Measurements from ENCODE around the gene HIPK4. TPM values are rescaled to one million over a fixed set of nuclear protein-coding genes. Genes with fewer than 3 reads are reported as not detected.

Gene HIPK4
- total RNA-seq, 1 donor from 2014 or later, result not detected

DNA sequence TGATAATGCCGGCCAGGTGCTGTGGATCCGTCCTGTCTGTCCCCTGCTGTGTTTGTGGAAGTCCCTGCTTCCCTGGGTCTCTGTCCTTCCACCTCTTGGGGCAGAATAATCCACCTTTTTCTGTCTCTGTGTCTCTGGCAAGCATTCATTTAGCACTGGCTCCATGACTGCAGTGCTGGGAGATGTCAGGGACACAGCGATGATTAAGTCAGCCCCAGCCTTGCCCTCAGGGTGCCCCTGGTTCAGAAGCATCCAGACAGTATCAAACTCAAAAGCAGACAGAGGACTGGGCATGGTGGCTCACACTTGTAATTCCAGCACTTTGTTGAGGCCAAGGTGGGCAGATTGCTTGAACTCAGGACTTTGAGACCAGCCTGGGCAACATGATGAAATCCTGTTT, 1.5 kb downstream of the HIPK4 start:
- H3K4me3 ChIP-seq (ENCODE audit: low read depth, low read length), result no peak overlapping the region
- DNase-seq (ENCODE audit: low read depth), result no peak
- TF ChIP-seq, protein P1, sequence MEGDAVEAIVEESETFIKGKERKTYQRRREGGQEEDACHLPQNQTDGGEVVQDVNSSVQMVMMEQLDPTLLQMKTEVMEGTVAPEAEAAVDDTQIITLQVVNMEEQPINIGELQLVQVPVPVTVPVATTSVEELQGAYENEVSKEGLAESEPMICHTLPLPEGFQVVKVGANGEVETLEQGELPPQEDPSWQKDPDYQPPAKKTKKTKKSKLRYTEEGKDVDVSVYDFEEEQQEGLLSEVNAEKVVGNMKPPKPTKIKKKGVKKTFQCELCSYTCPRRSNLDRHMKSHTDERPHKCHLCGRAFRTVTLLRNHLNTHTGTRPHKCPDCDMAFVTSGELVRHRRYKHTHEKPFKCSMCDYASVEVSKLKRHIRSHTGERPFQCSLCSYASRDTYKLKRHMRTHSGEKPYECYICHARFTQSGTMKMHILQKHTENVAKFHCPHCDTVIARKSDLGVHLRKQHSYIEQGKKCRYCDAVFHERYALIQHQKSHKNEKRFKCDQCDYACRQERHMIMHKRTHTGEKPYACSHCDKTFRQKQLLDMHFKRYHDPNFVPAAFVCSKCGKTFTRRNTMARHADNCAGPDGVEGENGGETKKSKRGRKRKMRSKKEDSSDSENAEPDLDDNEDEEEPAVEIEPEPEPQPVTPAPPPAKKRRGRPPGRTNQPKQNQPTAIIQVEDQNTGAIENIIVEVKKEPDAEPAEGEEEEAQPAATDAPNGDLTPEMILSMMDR (conservative IDR thresholded peaks at IDR 0.05; ENCODE audit: low read depth, low read length), result no peak

- TF ChIP-seq, protein P1 (conservative IDR thresholded peaks at IDR 0.05; ENCODE audit: low read depth, low read length), result no peak
- no peak overlapping the region for H3K4me3 ChIP-seq (ENCODE audit: low read depth, low read length)
- DNase-seq (ENCODE audit: low read depth), result no peak
Measured at GRCh38 chr19:40387155-40387554, 2.8 kb downstream of the HIPK4 start.

GRCh38 chr19:40383668-40384248, 6.2 kb downstream of the HIPK4 start:
- TF ChIP-seq, protein P1 (conservative IDR thresholded peaks at IDR 0.05; ENCODE audit: low read depth, low read length), result no peak
- H3K4me3 ChIP-seq (ENCODE audit: low read depth, low read length), result no peak overlapping the region
- no peak for DNase-seq (ENCODE audit: low read depth)

GRCh38 chr19:40381321-40381720, 8.7 kb downstream of the HIPK4 start:
- TF ChIP-seq, protein P1 (conservative IDR thresholded peaks at IDR 0.05; ENCODE audit: low read depth, low read length), result no peak
- no peak for DNase-seq (ENCODE audit: low read depth)

DNA sequence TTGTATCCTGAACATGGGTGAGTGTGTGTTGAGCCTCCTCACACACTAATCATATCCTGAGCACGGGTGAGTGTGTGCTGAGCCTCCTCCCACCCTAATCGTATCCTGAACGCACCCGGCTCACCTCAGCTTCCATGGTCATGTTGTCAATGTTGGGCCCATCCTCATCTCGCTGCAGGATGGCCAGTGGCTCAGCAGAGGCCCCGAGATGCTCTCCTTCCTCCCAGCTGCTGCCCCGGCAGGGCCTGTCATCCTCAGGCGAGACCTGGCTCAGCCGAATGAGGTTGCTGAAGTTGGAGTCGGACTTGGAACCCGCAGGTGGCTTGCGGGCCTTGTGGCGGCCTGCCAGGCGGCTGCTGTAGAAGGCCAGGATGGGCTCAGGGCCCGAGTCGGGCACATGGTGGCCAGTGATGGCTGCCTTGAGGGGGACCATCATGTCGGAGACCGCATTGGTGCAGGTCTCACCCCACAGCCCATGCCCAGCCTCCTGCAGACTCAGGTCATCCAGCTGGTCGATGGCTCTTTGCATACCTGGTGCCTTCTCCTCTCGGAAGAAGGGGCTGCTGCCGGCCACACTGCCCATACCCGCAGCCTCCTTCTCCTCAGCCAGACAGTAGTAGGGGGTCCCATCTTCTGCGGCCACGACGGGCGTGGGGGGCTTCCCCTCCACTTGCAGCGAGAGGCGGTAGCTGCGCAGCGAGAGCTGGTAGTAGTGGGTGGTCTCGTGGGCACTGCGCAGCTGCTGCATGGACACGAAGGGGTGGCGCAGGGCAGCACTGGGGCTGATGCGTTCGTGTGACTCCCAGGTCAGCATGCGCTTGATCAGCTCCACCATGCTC, 9.6 kb downstream of the HIPK4 start:
- no peak for DNase-seq (ENCODE audit: low read depth)
- H3K4me3 ChIP-seq (ENCODE audit: low read depth, low read length), result no peak overlapping the region
- TF ChIP-seq, protein P1 (conservative IDR thresholded peaks at IDR 0.05; ENCODE audit: low read depth, low read length), result no peak

More at GRCh38 chr19:40381321-40381720, 8.7 kb downstream of the HIPK4 start:
- no peak overlapping the region for H3K4me3 ChIP-seq (ENCODE audit: low read depth, low read length)

DNA sequence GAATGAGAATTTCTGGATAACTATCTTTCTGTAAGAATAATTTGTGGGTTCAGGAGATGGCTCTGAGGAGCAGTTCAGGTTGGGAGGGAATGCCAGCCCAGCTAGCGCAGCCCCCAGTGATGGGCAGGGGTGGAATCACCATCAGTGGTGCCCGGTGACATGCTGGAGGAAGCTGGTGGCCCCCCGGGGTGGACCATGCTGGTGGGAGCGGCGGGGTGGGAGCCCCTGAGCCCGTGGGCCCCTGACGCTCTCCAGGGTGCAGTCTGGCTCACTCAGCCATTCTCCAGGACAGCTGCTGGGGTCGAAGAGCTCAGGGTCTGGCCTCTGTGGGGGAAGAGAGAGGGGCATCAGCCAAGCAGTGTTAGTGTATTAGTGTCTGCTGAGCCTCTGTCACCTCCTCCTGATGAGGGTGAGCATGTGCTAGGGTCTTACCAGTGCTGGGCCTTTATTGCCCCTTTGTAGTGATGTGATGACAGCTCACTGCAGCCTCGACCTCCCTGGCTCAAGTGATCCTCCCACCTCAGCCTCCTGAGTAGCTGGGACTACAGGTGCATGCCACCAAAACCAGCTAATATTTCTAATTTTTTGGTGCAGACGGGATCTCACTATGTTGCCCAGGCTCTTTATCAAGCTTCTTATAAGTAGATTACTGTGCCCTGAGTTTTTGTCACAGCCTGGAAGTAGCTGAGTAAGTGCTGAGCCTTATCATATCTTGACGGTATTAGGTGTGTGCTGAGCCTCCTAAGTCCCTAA, 10.4 kb downstream of the HIPK4 start:
- TF ChIP-seq, protein P1 (conservative IDR thresholded peaks at IDR 0.05; ENCODE audit: low read depth, low read length), result no peak
- no peak for DNase-seq (ENCODE audit: low read depth)

More for the DNA sequence above, 10.4 kb downstream of the HIPK4 start:
- H3K4me3 ChIP-seq (ENCODE audit: low read depth, low read length), result no peak overlapping the region

All from epithelial cell of proximal tubule (primary cell).